ENCODE results near the gene ARL6IP6. TPM values are rescaled to one million over a fixed set of nuclear protein-coding genes. Genes with fewer than 3 reads are reported as not detected.
A peak's percentile ranks its signal among the peaks of the same experiment; 100 is the strongest.

The ARL6IP6 gene
- total and polyA plus RNA-seq, 2 of the 13 experiments (the other 11 are each of a cell fraction or from before 2014, with no cell fraction given) = 45.0 to 65.9 TPM

DNA sequence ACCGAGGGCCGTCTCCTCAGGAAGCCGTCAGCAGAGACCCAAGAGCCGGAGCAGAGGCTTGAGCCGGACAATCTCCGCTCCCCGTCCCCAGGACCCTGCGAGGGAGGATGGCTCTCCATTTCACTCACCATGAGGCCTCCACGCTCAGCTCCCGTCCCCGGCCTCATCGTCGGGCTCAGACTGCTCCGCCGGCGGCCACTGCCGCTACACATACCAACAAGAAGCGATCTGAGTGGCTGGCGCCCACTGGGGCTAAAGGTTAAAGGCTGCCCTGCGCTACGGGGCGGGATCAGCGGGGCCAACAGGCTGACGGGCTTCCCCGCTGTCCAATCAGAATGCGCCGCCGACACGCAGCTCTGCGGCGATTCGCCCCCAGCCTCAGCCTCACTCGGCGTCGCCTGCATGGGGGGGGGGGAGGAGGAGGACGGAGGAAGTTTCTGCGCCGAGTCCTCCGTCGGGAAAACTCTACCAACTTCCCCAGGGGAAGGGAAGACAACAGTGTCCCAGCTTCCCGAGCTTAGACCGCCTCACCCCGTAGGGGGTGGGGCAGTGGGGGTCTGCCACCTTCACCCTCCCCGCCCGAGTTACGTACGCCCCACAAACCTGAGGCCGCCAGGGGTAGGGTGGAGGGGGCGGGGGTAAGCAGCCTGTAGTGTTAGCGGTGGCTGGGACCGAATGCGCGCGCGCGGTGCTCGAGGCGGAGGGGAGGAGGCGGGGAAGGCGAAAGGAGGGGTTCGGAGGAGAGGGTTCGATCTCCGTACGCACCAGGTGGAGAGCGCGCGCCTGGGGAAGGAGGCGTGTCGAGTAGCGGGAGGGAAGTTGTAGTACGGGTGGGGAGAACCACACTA lies 968 bp upstream of the ARL6IP6 start, which contains the start of gene PRPF40A (continued):
- TF ChIP-seq, protein P1, sequence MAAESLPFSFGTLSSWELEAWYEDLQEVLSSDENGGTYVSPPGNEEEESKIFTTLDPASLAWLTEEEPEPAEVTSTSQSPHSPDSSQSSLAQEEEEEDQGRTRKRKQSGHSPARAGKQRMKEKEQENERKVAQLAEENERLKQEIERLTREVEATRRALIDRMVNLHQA (CRISPR knock-in tag; IDR thresholded peaks at IDR 0.05) = no peak
- TF ChIP-seq CBFB (CRISPR knock-in tag; IDR thresholded peaks at IDR 0.05) (peak; percentile 76; the same call in 1 of the 2 replicates), JUNB (CRISPR knock-in tag; IDR thresholded peaks at IDR 0.05; ENCODE audit: borderline replicate concordance) (peak; percentile 74), EP300 (IDR thresholded peaks at IDR 0.05; ENCODE audit: low read depth in 2 of 2, low read length in 2 of 2) (0 out of 4 replicates have a peak, but pooled peaks of 1 of the 2 experiments have one; percentile 17), EP300 (CRISPR knock-in tag; IDR thresholded peaks at IDR 0.05; ENCODE audit: borderline replicate concordance) (no peak; the same call in 1 of the 2 replicates), DNMT1 (CRISPR knock-in tag; IDR thresholded peaks at IDR 0.05) (0 out of 2 replicates have a peak, but pooled peaks have one; percentile 32), TOPORS (CRISPR knock-in tag; IDR thresholded peaks at IDR 0.05) (0 out of 2 replicates have a peak, but pooled peaks have one; percentile 83), ZMYM4 (CRISPR knock-in tag; IDR thresholded peaks at IDR 0.05) (peak; percentile 94), TAF1 (CRISPR knock-in tag; IDR thresholded peaks at IDR 0.05) (peak; percentile 94), MAZ (IDR thresholded peaks at IDR 0.05; ENCODE audit: borderline replicate concordance, low read depth, low read length) (peak; percentile 92), MAZ (CRISPR knock-in tag; IDR thresholded peaks at IDR 0.05; ENCODE audit: low read depth) (peak; percentile 87), TMF1 (CRISPR knock-in tag; IDR thresholded peaks at IDR 0.05; ENCODE audit: low read depth) (0 out of 2 replicates have a peak, but pooled peaks have one; percentile 54), RFX5 (IDR thresholded peaks at IDR 0.05; ENCODE audit: low read depth, low read length) (peak; percentile 47; the same call in 1 of the 2 replicates), TARDBP (CRISPR knock-in tag; IDR thresholded peaks at IDR 0.05) (peak; percentile 86), KDM1A (CRISPR knock-in tag; IDR thresholded peaks at IDR 0.05) (0 out of 2 replicates have a peak, but pooled peaks have one; percentile 20), ZNF138 (CRISPR knock-in tag; IDR thresholded peaks at IDR 0.05; ENCODE audit: low read depth) (peak; percentile 19; the same call in 1 of the 2 replicates), ETV5 (CRISPR knock-in tag; IDR thresholded peaks at IDR 0.05; ENCODE audit: borderline replicate concordance) (peak; percentile 34), MEF2D (CRISPR knock-in tag; IDR thresholded peaks at IDR 0.05) (peak; percentile 72; the same call in 1 of the 2 replicates), ZNF572 (CRISPR knock-in tag; IDR thresholded peaks at IDR 0.05) (peak; percentile 89; the same call in 1 of the 2 replicates), TBL1XR1 (IDR thresholded peaks at IDR 0.05; ENCODE audit: borderline replicate concordance, low read length, partially characterized antibody) (peak; percentile 56), EHMT2 (IDR thresholded peaks at IDR 0.05; ENCODE audit: borderline replicate concordance, low read depth, low read length) (no peak; the same call in 1 of the 2 replicates), CCAR2 (optimal IDR thresholded peaks at IDR 0.05; ENCODE audit: low read depth, low read length) (no peak), SOX6 (IDR thresholded peaks at IDR 0.05) (no peak), SOX6 (CRISPR knock-in tag; IDR thresholded peaks at IDR 0.05) (peak; percentile 37; the same call in 1 of the 2 replicates)
- TF ChIP-seq, protein P2, sequence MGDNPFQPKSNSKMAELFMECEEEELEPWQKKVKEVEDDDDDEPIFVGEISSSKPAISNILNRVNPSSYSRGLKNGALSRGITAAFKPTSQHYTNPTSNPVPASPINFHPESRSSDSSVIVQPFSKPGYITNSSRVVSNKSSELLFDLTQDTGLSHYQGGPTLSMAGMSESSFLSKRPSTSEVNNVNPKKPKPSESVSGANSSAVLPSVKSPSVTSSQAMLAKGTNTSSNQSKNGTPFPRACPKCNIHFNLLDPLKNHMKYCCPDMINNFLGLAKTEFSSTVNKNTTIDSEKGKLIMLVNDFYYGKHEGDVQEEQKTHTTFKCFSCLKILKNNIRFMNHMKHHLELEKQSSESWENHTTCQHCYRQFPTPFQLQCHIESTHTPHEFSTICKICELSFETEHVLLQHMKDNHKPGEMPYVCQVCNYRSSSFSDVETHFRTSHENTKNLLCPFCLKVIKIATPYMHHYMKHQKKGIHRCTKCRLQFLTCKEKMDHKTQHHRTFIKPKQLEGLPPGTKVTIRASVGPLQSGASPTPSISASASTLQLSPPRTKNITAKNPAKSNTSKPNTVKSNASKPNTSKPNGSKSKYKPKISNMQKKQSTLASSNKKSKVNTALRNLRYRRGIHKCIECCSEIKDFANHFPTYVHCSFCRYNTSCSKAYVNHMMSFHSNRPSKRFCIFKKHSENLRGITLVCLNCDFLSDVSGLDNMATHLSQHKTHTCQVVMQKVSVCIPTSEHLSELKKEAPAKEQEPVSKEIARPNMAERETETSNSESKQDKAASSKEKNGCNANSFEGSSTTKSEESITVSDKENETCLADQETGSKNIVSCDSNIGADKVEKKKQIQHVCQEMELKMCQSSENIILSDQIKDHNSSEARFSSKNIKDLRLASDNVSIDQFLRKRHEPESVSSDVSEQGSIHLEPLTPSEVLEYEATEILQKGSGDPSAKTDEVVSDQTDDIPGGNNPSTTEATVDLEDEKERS (CRISPR knock-in tag; IDR thresholded peaks at IDR 0.05) = peak; percentile 88; the same call in 1 of the 2 replicates
- TF ChIP-seq, protein P3, sequence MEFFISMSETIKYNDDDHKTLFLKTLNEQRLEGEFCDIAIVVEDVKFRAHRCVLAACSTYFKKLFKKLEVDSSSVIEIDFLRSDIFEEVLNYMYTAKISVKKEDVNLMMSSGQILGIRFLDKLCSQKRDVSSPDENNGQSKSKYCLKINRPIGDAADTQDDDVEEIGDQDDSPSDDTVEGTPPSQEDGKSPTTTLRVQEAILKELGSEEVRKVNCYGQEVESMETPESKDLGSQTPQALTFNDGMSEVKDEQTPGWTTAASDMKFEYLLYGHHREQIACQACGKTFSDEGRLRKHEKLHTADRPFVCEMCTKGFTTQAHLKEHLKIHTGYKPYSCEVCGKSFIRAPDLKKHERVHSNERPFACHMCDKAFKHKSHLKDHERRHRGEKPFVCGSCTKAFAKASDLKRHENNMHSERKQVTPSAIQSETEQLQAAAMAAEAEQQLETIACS (CRISPR knock-in tag; IDR thresholded peaks at IDR 0.05) = no peak
